HG02588 (cell line): Measurements from ENCODE around the gene RYR2.
"Not testable (repeated sequence)": the region's sequence is repeated elsewhere in the genome, so short reads cannot be mapped to it uniquely, and the experiment has no call there.

ENCODE experiments used
- ATAC-seq: cut with Tn5 transposase; IDR thresholded peaks from one replicate; pipeline ENCODE4 v1.9.1; 2021; ENCODE audit warnings: mild to moderate bottlenecking, moderate library complexity; ENCODE audit not compliant: unreplicated experiment

Gene RYR2

DNA sequence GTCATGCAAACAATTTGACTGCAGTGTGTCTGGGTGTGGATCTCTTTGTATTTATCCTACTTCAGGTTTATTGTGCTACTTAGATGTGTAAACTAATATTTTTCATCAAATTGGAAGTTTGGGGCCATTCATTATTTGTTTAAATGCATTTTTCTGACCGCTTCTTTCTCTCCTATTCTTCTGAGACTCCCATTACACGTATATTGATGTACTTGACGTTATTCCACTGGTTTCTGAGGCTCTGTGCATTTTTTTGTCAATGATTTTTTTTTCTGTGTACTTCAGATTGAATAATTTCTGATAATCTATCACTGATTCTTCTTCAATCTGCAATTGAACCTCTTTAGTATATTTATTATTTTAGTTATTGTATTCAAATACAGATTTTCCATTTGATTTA, 276.8 kb downstream of the RYR2 start:
- no peak for ATAC-seq

- ATAC-seq = no peak
Measured at GRCh38 chr1:237320890-237321289, 278.9 kb downstream of the RYR2 start.

- ATAC-seq = no peak
Measured at GRCh38 chr1:237324226-237324625, 282.2 kb downstream of the RYR2 start.

- ATAC-seq = no peak
Measured at GRCh38 chr1:237327061-237327460, 285.1 kb downstream of the RYR2 start.

DNA sequence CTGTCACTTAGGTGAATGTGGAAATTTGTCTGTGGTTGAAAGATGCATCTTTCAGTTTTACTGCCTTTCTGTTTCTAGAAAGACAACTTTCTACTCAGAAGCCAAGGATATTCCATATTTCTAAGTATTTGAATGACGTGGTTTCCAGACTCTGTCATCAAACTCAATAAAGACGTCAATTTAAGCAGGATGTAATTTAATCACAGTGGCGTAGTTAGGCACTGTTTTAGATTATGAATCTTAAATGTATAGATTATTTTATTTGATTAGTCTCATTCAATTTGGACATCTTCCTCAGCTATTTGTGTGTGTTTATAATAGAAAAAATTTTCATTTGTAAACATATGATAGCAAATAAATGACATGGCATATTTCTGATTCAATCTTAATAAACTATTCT, 298.9 kb downstream of the RYR2 start:
- no peak for ATAC-seq

GRCh38 chr1:237341391-237341790, 299.4 kb downstream of the RYR2 start:
- no peak for ATAC-seq

- no peak for ATAC-seq
Measured at GRCh38 chr1:237342730-237343129, 300.7 kb downstream of the RYR2 start.

DNA sequence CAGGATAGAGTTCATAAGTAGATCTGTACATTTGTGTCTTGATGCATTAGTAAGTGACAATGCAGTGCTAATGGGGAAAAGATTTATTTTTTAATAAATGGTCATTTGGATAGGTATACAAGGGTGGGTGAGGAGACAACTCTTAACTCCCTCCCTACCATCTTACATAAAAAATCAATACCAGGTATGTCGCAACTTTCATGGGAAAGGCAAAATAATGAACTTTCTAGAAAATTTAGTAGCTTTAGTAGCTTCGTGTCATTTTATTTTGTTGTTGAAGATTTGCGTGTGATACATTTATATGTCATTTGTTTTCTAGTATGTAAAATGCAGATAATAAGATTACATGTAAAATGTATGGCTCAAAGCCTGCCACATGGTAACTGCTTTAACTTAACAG, 310.8 kb downstream of the RYR2 start:
- ATAC-seq = no peak

GRCh38 chr1:237353918-237354317, 311.9 kb downstream of the RYR2 start:
- ATAC-seq = no peak

DNA sequence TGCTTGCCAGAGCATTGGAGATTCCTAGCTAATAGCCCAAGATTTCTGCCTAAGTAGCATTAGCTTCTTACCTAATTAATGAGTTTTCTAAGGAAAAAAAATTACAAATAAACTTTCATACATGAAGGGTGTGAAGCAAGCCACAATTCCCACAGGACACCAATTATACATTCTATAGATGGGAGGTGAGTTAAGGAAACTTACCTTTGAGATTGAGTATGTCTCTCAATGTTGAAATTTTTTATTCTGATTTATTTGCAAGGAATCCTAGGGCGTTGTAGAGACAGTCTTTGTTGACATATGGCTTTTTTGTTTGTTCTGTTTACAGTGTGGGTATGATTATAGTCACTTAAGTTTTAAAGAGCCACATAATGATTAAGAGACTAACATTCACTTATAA, 313.0 kb downstream of the RYR2 start:
- no peak for ATAC-seq

- no peak for ATAC-seq
Measured at GRCh38 chr1:237358555-237358954, 316.6 kb downstream of the RYR2 start.

- ATAC-seq = no peak
Measured at GRCh38 chr1:237367758-237368157, 325.8 kb downstream of the RYR2 start.

GRCh38 chr1:237371477-237371876, 329.5 kb downstream of the RYR2 start:
- not testable (repeated sequence) for ATAC-seq

GRCh38 chr1:237383791-237384190, 341.8 kb downstream of the RYR2 start:
- ATAC-seq = no peak

- ATAC-seq = no peak
Measured at GRCh38 chr1:237384213-237384612, 342.2 kb downstream of the RYR2 start.

DNA sequence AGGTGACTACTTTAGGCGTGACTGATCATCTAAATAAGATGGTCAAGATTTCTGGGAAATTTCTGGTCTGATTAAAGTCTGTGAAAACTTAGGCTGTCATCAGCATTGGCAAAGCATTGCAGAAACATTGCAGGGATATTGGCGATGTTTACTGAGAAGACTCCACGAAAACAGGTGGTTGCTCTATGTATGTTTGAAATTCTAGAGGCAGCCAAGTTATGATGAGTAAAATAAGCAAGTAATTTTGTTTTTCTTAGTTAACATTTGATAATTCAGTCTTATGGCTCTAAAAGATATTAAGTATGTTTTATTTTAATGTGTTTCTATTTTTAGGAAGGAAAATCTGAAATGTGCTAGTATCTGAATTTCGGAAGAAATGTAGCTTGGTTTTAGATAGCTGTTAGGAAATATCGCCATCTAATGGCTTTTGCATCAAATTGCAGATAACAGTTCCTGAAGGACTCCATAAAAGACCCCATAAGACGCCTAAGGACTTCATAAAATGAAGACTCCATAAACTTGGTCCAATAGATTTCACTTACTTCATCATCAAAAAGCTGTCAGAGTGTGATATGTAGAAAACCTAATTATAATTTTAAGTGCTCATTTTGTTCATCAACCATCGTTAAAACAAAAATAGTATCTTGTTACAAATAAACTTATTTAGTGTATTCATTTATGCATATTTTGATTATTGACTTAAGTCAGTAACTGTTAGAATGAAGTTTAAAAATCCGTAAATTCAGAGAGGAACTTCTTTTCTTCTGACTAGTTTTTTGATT, 344.6 kb downstream of the RYR2 start:
- no peak for ATAC-seq

DNA sequence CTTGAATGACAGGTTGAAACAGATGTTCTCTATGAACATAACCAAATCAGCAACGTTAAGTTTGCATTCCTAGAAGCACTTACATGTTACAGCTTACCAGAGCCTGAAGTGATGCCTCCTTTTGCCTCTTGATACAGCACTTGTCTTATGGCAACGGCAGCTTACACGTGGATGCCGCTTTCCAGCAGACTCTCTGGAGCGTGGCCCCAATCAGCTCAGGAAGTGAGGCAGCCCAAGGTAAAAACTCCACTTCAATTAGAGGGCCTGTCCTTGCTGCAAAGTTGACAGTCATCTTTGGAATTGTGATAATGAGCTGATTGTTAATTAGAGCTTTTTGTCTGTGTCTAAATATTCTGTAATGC, 345.1 kb downstream of the RYR2 start:
- ATAC-seq = no peak

DNA sequence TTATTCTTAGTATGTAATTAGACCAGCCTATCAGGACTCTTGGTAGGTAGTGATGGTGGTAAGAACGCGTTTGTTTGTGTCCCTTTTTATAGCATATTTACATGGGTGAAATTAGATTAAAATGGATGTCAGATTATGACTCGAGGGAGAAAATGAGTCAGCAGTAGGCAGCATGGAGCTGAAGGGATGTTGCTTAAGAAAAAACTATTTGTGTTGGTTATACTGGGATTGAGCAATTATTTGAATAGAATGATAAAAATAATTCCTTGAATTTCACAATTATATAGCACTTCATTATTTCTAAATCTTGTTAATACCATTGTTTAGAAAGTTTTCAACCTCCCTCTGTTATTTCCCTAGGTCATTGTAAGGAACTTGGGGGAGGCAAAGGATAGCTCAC, 348.8 kb downstream of the RYR2 start:
- ATAC-seq = no peak

DNA sequence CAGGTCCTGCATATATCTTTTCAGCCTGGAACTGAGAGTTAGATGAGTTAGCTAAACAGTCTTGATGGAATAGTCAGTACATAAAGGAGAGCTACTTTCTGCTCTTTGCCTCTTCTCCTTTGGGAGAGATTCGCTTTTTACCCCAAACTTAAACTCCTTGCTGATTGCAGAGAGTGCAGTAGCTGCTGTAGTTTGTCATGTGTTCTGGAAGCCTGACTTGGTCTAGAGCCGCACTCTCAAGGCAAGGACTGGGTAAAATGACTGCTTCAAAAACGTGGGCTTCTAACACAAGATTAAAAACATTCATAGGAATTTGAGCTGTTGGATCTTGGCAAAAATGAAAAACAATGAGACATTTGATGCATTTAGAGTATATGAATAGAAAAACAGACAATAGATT, 351.6 kb downstream of the RYR2 start:
- no peak for ATAC-seq

DNA sequence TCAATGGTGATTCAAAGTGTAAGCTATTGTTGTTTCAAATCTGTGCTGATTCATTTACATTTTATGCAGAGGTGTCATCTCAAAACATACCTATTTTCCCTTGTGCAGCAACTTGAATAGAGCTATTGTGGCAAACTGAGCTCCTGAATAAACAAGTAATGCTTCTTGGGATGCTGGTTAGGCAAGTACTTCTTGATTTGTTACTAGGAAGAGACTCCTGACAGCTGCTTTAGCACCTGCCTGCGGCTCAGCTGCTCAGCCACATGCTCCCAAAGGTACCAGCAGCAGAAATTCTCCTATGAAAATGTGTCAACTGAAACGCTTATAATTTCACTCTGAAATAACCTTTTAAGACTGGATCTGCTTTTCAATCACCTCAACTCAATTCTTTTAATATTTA, 352.3 kb downstream of the RYR2 start:
- no peak for ATAC-seq

DNA sequence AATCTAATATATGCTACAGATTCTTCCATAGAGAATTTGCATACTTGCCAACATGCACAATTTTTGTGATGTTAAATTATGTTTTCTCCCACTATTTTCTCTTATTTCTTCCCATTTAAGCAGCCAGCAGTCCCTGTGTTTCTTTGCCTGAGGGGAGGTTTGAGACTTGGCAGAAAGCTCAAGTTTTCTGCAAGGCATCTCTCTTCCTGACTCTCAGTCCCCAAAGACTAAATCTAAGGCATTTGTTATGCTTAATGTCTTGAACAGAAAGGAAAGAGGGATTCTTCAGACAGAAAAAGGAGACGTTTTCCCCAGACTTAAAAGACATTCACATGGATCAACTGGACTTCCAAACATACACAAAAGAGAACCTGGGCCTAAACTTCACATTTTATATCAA, 354.4 kb downstream of the RYR2 start:
- no peak for ATAC-seq

DNA sequence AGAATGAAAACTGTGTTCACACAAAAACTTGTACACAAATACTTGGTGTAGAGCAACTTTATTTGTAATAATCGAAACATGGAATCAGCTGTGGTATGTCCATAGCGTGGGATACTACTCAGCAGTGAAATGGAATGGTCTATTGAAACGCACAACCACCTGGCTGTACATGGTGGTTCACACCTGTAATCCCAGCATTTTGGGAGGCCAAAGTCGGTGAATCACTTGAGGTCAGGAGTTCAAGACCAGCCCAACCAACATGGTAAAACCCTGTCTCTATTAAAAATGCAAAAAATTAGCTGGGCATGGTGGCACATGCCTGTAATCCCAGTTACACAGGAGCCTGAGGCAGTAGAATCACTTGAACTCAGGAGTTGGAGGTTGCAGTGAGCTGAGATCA, 356.8 kb downstream of the RYR2 start:
- no peak for ATAC-seq

DNA sequence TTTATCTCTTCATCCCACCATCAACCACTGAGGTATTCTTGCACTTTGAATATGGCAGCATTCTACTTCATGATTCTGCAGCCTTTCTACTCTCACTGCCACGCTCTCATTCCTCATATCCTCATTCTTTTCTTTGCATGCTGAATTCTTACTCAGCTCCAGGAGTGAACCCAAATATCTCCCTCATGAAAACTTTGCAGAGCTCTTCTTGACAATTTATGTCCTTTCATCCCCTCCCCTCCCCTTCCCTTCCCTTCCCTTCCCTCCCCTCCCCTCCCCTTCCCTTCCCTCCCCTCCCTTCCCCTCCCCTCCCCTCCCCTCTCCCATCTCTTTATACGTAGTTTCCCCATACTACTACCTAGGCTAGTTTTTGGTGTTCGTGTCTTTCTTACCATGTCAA, 363.9 kb downstream of the RYR2 start:
- no peak for ATAC-seq
